ENCODE measurements around the gene HSPA4.
"Not testable (repeated sequence)": the region's sequence is repeated elsewhere in the genome, so short reads cannot be mapped to it uniquely, and the experiment has no call there.

Gene HSPA4

DNA sequence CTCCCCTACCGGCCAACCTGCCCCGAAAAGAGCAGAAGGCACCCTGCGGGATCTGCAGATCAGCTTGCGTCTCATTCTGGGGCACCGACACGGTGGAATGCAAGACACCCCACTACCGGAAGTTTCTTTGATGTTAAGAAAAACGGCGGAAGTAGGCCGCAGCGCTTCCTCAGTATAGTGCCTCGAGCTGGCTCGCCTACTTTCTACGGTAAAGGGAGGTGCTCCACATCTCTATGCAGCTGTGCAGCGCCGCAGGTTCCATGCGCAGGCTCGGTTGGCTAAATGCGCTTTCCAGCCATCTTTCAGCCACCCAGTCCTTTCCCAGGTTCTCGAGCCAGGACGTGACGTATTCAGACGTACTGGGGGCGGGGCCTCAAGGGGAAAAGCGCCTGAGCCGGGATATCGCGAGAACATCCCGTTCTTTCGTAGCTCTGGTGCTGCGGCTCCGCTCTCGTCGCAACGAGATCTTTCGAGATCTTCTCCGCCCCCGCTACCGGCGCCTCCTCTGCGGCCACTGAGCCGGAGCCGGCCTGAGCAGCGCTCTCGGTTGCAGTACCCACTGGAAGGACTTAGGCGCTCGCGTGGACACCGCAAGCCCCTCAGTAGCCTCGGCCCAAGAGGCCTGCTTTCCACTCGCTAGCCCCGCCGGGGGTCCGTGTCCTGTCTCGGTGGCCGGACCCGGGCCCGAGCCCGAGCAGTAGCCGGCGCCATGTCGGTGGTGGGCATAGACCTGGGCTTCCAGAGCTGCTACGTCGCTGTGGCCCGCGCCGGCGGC lies at the start of gene HSPA4:
TSS of gene HSPA4 (plus strand) at position 472 of the 775 bp plus-strand sequence. CDS start at position 710, 238 bp downstream.
- H3K36me3 Mint-ChIP-seq (ENCODE audit: low read depth), result peaks cover 50% of the 10 kb centered on the region
- H3K27ac Mint-ChIP-seq, result peak within 1 kb of the TSS; percentile 100
- no peaks in the 10 kb centered on the region for H3K27me3 Mint-ChIP-seq
- no peaks in the 10 kb centered on the region for H3K9me3 Mint-ChIP-seq
- peak; percentile 96 for DNase-seq
- peak within 1 kb of the TSS; percentile 99 for H3K4me3 Mint-ChIP-seq
- H3K4me1 Mint-ChIP-seq (ENCODE audit: low read depth), result peaks cover 51% of the 10 kb centered on the region

DNA sequence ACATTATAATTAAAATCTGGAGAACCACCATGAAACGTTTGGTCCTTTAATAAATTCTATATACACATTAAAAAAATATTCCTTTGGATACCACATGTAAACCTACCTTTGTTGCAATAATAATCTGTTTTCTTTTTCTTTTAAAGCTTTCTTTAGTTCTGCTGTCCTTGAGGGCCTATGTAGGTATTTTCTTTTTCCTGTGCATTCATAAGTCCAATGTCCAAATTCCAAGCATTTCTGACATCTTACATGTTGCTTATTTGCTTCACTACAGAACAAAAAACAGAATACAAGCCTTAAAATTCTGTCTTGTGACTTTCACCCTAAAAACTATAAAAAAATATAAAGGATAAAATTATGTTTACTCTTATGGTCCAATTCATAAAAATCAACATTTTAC lies 45.2 kb upstream of the HSPA4 start:
- no peaks in the 10 kb centered on the region for H3K4me1 Mint-ChIP-seq (ENCODE audit: low read depth)
- peaks cover 48% of the 10 kb centered on the region for H3K36me3 Mint-ChIP-seq (ENCODE audit: low read depth)
- H3K27ac Mint-ChIP-seq, result no peak overlapping the region
- no peaks in the 10 kb centered on the region for H3K27me3 Mint-ChIP-seq
- no peak for DNase-seq
- no peaks in the 10 kb centered on the region for H3K9me3 Mint-ChIP-seq
- no peak overlapping the region for H3K4me3 Mint-ChIP-seq

DNA sequence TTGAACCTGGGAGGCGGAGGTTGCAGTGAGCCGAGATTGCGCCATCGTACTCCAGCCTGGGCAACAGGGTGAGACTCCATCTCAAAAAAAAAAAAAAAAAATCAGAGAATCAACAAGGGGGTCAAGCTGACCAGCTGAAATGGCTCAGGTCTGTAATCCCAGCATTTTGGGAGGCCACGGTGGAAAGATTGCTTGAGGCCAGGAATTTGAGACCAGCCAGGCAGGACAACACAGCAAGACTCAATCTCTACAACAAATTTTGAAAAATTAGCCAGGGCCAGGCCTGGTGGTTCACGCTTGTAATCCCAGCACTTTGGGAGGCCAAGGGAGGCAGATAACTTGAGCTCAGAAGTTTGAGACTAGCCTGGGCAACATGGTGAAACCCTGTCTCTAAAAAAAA lies 43.4 kb upstream of the HSPA4 start:
- H3K27ac Mint-ChIP-seq; H3K4me1 Mint-ChIP-seq (ENCODE audit: low read depth); DNase-seq; H3K4me3 Mint-ChIP-seq; H3K9me3 Mint-ChIP-seq; H3K27me3 Mint-ChIP-seq: not testable (repeated sequence)
- peaks cover 41% of the 10 kb centered on the region for H3K36me3 Mint-ChIP-seq (ENCODE audit: low read depth)

DNA sequence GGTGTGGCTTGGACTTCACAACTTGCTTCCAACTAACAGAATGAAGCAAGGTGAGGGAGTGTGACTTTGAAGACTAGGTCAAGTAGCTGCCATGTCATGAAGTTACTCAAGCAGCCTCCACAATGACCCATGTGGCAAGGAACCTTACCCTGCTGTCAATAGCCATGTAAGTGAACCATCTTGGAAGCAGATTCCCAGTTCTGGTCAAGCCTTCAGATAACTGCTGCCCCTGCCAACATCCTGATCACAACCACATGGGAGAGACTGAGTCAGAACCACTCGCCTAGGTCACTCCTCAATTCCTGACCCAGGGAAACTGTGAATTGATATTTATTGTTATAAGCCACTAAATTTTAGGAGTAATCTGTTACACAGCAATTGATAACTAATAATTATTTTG lies 36.3 kb upstream of the HSPA4 start:
- DNase-seq, result no peak
- no peaks in the 10 kb centered on the region for H3K9me3 Mint-ChIP-seq
- no peak overlapping the region for H3K27ac Mint-ChIP-seq
- H3K36me3 Mint-ChIP-seq (ENCODE audit: low read depth), result peaks cover 58% of the 10 kb centered on the region
- no peak overlapping the region for H3K4me3 Mint-ChIP-seq
- no peaks in the 10 kb centered on the region for H3K27me3 Mint-ChIP-seq
- peaks cover 2% of the 10 kb centered on the region for H3K4me1 Mint-ChIP-seq (ENCODE audit: low read depth)

DNA sequence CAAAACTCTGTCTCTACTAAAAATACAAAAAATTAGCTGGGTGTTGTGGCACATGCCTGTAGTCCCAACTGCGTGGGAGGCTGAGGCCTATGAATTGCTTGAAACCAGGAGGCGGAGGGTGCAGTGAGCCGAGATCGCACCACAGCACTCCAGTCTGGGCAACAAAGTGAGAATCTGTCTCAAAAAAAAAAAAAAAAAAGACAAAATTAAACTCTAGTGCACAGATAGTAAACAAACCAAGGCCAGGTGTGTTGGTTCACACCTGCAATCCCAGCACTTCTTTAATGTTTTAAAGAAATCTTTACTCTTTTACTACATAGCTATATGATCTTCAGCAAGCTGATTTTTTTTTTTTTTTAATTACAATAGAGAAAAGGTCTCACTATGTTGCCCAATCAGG lies 33.8 kb upstream of the HSPA4 start:
- Mint-ChIP-seq H3K4me3 (no peak overlapping the region), H3K9me3 (no peaks in the 10 kb centered on the region), H3K4me1 (ENCODE audit: low read depth) (peaks cover 4% of the 10 kb centered on the region), H3K27me3 (no peaks in the 10 kb centered on the region), H3K36me3 (ENCODE audit: low read depth) (peaks cover 68% of the 10 kb centered on the region), H3K27ac (no peak overlapping the region)
- DNase-seq, result no peak

GRCh38 chr5:133019471-133019870 lies 32.3 kb upstream of the HSPA4 start:
- not testable (repeated sequence) for H3K9me3 Mint-ChIP-seq, H3K27ac Mint-ChIP-seq, DNase-seq, H3K4me3 Mint-ChIP-seq, H3K27me3 Mint-ChIP-seq
- Mint-ChIP-seq H3K36me3 (ENCODE audit: low read depth) (peaks cover 77% of the 10 kb centered on the region), H3K4me1 (ENCODE audit: low read depth) (peaks cover 13% of the 10 kb centered on the region)

- H3K36me3 Mint-ChIP-seq (ENCODE audit: low read depth), result peaks cover 36% of the 10 kb centered on the region
- no peaks in the 10 kb centered on the region for H3K9me3 Mint-ChIP-seq
- DNase-seq, result peak; percentile 93
- H3K4me1 Mint-ChIP-seq (ENCODE audit: low read depth), result peaks cover 24% of the 10 kb centered on the region
- H3K4me3 Mint-ChIP-seq, result peak within 1 kb of the TSS; percentile 97
- H3K27me3 Mint-ChIP-seq, result no peaks in the 10 kb centered on the region
- H3K27ac Mint-ChIP-seq, result peak within 1 kb of the TSS; percentile 97
These were observed 25.8 kb upstream of the HSPA4 start, which contains the start of gene ZCCHC10 for GRCh38 chr5:133025804-133026663. TSS of gene ZCCHC10 (minus strand) at chr5:133026549. CDS start at chr5:133026537, 12 bp downstream.

GRCh38 chr5:133026664-133027153 lies 25.1 kb upstream of the HSPA4 start:
- H3K27me3 Mint-ChIP-seq, result no peaks in the 10 kb centered on the region
- H3K4me3 Mint-ChIP-seq, result peak overlapping the region; percentile 97
- H3K36me3 Mint-ChIP-seq (ENCODE audit: low read depth), result peaks cover 31% of the 10 kb centered on the region
- no peaks in the 10 kb centered on the region for H3K9me3 Mint-ChIP-seq
- DNase-seq, result no peak
- H3K27ac Mint-ChIP-seq, result peak overlapping the region; percentile 73
- H3K4me1 Mint-ChIP-seq (ENCODE audit: low read depth), result peaks cover 24% of the 10 kb centered on the region

- H3K27ac Mint-ChIP-seq, result no peak overlapping the region
- H3K36me3 Mint-ChIP-seq (ENCODE audit: low read depth), result peaks cover 11% of the 10 kb centered on the region
- no peaks in the 10 kb centered on the region for H3K9me3 Mint-ChIP-seq
- no peaks in the 10 kb centered on the region for H3K27me3 Mint-ChIP-seq
- no peak overlapping the region for H3K4me3 Mint-ChIP-seq
- H3K4me1 Mint-ChIP-seq (ENCODE audit: low read depth), result peaks cover 18% of the 10 kb centered on the region
- no peak for DNase-seq
These were observed 22.4 kb upstream of the HSPA4 start for GRCh38 chr5:133029416-133029815.

GRCh38 chr5:133030343-133031005 lies 21.3 kb upstream of the HSPA4 start:
- Mint-ChIP-seq H3K27ac (no peak overlapping the region), H3K27me3 (peaks cover 3% of the 10 kb centered on the region), H3K4me3 (no peak overlapping the region), H3K4me1 (ENCODE audit: low read depth) (peaks cover 11% of the 10 kb centered on the region), H3K36me3 (ENCODE audit: low read depth) (peaks cover 9% of the 10 kb centered on the region), H3K9me3 (no peaks in the 10 kb centered on the region)
- DNase-seq, result no peak

DNA sequence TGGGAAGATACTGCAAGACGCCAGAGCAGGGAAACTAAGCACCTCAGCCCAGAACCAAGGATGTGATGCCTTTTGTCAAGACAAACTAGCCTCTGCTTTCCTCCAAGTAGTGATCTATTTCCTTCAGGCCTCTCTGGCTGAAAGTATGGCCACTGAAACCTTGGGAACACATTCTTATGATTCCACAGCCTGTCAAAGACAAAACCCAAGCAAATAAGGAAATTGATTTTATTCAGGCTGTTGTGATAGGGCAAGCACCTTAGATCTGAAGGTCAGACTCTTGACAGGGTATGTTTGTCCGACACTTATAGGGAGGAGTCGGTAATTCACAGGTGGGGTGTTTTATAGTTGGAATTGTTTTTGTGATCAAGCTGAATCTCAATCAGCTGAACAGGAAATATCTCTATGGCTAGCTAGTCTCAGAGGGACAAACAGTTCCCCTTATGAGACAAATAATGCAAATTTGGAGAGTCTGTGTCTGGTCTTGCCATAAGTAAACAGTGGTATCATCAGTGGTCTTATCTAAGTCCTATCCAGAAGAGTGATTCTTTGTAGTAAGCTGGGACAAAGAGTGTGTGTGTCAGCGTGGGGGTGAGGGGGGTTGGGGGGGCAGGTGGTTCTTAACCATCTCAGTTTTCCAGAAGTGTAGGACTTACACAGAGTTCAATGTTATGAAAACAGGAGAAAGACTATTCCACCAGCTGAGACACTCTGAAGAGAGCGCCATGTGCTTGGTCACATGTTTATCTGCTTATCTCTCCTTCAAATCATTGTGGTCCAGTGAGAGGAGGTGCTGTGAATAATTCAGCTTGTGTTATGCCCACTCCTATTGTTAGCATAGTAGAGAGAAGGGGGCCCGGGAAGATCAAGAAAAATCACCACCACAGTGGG lies 18.7 kb upstream of the HSPA4 start:
- Mint-ChIP-seq H3K9me3 (no peaks in the 10 kb centered on the region), H3K27ac (no peak overlapping the region), H3K4me1 (ENCODE audit: low read depth) (peaks cover 5% of the 10 kb centered on the region), H3K27me3 (peaks cover 7% of the 10 kb centered on the region), H3K36me3 (ENCODE audit: low read depth) (no peaks in the 10 kb centered on the region), H3K4me3 (no peak overlapping the region)
- DNase-seq, result no peak

DNA sequence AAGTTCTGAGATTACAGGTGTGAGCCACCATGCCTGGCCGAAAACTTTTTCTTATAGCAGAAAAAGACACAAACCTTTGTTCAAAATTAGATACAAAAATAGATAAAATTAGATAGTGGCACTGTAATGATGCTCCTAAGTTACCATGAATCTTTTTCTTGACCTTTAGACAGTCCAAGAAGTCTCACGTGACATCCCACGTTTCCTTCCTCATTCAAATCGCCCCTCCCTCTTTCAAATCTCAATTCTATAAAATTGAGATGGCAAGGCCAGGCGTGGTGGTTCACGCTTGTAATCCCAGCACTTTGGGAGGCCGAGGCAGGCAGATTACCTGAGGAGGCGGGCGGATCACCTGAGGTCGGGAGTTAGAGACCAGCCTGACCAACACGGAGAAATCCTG lies 17.7 kb upstream of the HSPA4 start:
- no peak for DNase-seq
- H3K27ac Mint-ChIP-seq, result no peak overlapping the region
- peaks cover 5% of the 10 kb centered on the region for H3K4me1 Mint-ChIP-seq (ENCODE audit: low read depth)
- peaks cover 7% of the 10 kb centered on the region for H3K27me3 Mint-ChIP-seq
- no peak overlapping the region for H3K4me3 Mint-ChIP-seq
- H3K36me3 Mint-ChIP-seq (ENCODE audit: low read depth), result no peaks in the 10 kb centered on the region
- no peaks in the 10 kb centered on the region for H3K9me3 Mint-ChIP-seq

DNA sequence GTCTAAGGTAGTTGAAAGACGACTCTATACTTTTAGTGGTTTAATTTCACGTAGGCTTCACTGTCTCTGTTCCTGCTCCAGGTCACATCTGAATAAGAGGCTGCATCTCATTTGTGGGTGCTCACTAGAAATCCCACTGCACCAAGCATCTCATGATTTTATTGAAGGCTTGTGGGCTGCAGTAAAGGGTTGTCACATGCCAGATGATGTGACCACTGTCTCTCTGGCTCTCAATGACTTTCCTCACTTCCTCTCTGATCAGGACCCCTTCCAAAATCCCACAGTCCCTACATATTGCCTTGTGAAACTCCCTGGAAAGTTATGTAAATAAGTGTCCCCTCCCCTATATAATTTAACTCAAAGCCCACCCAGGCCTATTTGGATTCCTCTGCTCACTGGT lies 16.6 kb upstream of the HSPA4 start:
- no peak overlapping the region for H3K27ac Mint-ChIP-seq
- no peaks in the 10 kb centered on the region for H3K9me3 Mint-ChIP-seq
- H3K4me1 Mint-ChIP-seq (ENCODE audit: low read depth), result peaks cover 5% of the 10 kb centered on the region

GRCh38 chr5:133036677-133037076 lies 15.1 kb upstream of the HSPA4 start:
- not testable (repeated sequence) for H3K9me3 Mint-ChIP-seq; H3K27me3 Mint-ChIP-seq; H3K36me3 Mint-ChIP-seq (ENCODE audit: low read depth); H3K27ac Mint-ChIP-seq; H3K4me1 Mint-ChIP-seq (ENCODE audit: low read depth); DNase-seq; H3K4me3 Mint-ChIP-seq

More for the DNA sequence above, 16.6 kb upstream of the HSPA4 start:
- no peak for DNase-seq
- Mint-ChIP-seq H3K4me3 (no peak overlapping the region), H3K27me3 (peaks cover 7% of the 10 kb centered on the region), H3K36me3 (ENCODE audit: low read depth) (no peaks in the 10 kb centered on the region)

All from activated T-cell treated with anti-CD3 and anti-CD28 coated beads, Interleukin-2, amount 50 U/mL, for 24 hours (primary cell).